Stimulated activated CD8-positive, alpha-beta memory T cell treated with anti-CD3 and anti-CD28 coated beads, Interleukin-2, amount 100 ng/mL, for 48 hours (primary cell): Measurements from ENCODE around the gene PPT1.
A peak's percentile ranks its signal among the peaks of the same experiment; 100 is the strongest.

Experiments
- DNase-seq, 2 donors: peaks; one replicate each; pipeline ENCODE4 v3.0.0-alpha.2; 2020; ENCODE audit warnings: low read depth in 2 of 2

Gene PPT1

GRCh38 chr1:40096977-40097782 is at the start of gene PPT1:
PPT1 (minus strand) TSS chr1:40097252; CDS start chr1:40097238, 14 bp downstream.
- peak; percentile 67 to 72 for DNase-seq

DNA sequence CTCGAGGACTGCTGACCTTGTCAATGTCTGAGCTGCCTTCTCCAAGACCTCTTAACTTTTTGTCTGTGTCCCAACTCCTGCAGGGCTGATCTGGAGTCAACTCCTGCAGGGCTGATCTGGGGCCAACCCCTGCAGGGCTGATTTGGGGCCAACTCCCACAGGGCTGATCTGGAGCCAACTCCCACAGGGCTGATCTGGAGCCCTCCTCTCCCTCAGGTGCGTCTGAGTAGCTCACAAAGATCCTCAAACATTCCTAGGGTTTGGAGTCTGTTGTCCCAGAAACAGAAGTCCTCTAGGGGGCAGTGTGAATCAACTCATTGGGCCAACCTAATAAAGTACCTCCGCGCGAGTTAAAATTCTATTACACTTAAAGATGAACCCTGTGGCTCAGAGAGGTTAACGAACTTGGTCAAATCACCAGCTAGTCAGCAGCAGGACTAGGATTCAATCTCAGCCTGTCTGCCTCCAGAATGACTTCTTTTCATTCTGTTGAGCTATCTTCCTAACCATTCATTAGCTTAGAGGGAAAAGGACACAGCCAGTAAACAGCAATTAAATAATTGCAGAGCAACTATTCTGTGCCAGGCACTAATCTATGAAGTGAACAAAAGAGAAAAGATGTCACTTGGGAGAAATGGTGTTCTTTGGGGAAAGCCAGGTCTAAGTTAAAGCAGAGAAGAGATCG is 47.0 kb upstream of the PPT1 start:
- DNase-seq = peak; percentile 13 to 26

GRCh38 chr1:40141878-40142535 is 45.0 kb upstream of the PPT1 start:
- DNase-seq = no peak

DNA sequence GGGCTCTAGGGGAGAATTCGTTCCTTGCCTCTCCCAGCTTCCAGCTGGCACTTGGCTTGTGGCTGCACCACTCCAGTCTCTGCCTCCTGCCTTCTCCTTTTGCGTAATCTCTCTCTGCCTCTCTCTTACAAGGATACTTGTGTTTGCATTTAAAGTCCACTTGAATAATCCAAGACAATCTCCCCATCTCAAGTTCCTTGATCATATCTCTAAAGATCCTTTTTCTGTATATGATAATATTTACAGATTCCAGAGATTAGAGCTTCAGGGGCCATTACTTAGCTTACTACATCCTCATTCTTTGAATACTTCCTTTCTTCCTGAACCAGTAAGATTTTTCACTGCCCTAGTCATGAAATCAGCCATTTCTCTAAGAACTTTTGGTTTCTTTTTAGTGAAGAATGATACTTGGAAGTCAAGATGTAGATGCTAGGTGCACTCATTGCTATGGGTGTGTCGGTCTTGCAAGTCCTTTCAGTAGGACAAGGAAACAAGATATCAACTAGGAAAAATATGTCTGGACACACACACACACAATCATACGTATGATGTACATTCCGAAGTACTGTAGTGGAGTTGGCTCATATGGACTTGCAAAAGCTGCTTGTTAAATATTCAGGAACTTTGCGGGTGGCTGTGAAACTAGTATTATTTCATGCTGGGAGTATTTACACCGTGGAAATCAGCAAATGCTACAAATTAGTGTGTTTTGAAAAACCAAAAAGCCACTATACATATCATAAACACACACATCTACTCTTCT is 43.3 kb upstream of the PPT1 start:
- no peak for DNase-seq

GRCh38 chr1:40133839-40134238 is 36.8 kb upstream of the PPT1 start:
- no peak for DNase-seq

DNA sequence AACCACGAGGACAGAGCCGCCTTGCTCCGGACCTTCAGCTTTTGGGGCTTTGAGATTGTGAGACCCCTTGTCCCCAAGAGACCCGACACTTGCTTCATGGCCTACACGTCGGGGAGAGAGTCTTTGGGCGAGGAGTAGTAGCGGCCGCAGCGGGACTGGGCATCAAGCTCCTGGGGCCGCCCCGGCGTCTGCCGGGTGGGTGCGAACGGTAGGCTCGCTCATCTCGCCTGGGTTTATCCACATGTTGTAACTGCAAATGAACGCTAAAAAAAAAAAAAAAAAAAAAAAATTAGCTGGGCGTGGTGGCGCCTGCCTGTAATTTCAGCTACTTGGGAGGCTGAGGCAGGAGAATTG is 36.2 kb upstream of the PPT1 start:
- DNase-seq = no peak

DNA sequence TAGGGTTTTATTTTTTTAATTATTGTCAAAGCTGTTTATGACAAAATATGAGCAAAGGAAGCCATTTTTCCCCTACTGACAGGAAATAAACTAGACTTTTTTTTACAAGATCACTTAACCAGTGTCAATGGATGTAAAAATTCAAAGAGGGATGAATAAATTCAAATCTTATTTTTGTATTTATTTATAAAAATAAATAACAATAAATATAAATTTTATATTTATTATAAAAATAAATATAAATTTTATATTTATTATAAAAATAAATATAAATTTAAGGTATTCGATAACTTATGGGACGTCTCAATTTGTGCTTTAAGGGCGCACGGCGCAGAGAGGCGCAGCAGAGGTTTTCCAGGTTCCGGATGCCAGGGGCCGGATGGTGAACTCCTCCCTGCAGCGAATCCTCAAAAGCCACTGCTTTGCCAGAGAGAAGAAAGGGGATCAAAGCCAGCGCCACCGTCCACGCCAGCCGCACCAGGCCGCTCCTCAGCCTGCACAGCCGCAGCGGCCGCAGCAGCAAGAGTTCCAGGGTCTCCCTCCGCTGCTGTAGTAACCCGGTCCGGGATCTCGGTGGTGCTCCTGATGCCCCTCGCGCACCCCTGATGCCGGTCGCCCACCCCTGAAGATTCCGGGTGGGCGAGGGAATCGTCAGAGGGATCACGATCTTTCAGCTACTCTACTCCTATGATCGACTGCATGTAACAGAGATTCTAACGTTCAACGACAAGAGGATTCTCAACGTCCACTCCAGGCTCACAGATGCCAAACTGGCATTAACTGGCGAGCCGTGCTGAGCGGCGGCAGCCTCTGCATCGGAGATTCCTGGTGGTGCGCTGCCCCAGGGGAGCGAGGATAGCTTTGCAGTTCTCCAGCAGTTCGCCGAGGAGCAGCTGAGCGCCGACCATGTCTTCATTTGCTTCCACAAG is 35.6 kb upstream of the PPT1 start:
- DNase-seq = no peak

GRCh38 chr1:40130892-40131291 is 33.8 kb upstream of the PPT1 start:
- DNase-seq = no peak

GRCh38 chr1:40122855-40123254 is 25.8 kb upstream of the PPT1 start:
- no peak for DNase-seq

DNA sequence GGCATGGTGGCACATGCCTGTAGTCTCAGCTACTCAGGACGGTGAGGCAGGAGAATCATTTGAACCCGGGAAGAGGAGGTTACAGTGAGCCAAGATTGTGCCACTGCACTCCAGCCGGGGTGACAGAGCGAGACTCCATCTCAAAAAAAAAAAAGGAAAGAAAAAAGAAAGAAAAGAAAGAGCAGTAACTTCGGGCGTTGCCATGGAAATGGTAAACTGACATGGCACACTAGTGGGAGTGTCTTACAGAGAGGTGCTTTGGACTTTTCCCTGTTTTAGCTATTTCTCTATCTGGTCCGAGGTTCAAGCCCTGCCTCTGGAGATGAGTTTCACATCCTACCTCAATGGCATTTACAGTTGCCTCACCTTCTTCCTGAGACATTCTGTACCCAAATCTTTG is 23.1 kb upstream of the PPT1 start:
- no peak for DNase-seq

GRCh38 chr1:40114400-40114799 is 17.3 kb upstream of the PPT1 start:
- no peak for DNase-seq

GRCh38 chr1:40110389-40110788 is 13.3 kb upstream of the PPT1 start:
- no peak for DNase-seq

DNA sequence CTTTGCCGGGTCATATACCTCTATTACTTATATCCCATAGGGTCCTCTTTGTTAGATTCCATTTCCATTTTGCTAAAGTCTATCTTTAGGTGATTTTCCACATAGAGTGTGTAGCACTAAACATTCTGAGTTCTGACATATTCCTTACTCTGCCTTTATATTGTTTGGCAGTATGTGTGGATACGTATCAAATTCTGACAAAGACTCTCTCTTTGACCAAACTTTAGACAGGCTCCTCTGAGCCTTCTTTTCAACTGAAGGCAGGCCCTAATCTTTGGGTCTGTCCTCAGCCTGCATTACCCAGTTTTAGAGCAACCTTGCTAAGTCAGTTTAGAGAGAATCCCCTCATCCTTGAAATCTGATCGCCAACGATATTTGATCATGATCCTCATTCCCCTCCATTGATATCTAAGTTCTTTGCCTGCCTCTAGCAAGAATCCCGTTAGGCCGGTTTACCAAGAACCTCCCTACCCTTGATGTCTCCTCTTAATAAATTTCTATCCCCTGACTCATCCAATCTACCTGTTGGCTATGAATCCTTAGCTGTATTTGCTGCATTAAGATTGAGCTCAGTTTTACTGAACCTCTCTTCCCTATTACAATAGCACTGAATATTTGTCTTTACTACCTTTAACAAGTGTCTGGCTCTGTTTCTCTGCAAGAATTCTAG is 10.4 kb upstream of the PPT1 start:
- DNase-seq = no peak

DNA sequence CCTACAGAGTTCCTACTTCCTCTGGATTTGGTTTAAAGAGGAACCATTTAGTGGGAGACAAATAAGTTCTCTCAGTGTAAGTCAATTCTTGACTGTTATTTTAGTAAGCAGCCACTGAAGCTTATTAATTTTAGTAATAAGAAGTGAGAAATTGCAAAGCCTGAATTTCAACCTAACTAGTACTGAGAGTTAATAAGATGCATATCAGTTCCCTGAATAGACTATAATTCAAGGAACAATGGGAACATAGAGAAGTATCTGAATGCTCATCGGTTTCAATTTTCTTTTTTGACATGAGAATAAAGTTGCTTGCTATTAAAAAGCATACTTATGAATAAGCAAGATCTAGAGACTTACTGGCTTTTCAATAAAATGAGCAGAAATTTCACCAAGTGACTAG is 8.0 kb upstream of the PPT1 start:
- DNase-seq = no peak

DNA sequence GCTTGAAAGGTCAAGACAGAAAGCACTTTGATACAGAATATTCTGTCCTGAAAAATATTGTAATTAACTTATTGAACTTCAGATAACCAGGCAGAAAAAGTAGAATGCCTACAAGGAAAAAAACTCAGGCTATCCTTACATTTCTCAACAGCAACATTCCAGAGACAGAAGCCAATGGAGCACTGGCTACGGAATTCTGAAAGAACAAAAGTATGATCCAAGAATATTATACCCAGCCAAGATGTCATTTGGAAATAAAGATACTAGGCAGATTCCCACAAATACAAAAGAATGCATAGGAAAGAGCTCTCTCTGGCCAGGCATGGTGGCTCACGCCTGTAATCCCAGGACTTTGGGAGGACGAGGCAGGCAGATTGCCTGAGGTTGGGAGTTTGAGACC is 5.8 kb upstream of the PPT1 start:
- DNase-seq = no peak

GRCh38 chr1:40102038-40102437 is 5.0 kb upstream of the PPT1 start:
- no peak for DNase-seq

DNA sequence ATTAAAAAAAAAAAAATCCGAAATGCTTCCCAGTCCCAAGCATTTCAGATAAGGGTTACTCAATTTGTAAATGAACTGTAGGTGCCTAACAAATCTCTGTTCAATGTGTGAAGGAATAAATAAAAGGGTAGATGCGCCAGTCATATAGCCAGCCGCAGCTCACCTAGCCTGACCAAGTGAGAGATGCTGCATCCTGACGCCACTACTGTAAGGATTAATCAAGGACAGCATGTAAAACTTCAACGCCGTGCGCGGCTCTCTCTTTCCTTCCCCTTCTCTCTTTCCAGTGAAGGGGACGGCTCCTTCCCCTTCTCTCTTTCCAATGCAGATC is 441 bp downstream of the PPT1 start:
- DNase-seq = no peak

DNA sequence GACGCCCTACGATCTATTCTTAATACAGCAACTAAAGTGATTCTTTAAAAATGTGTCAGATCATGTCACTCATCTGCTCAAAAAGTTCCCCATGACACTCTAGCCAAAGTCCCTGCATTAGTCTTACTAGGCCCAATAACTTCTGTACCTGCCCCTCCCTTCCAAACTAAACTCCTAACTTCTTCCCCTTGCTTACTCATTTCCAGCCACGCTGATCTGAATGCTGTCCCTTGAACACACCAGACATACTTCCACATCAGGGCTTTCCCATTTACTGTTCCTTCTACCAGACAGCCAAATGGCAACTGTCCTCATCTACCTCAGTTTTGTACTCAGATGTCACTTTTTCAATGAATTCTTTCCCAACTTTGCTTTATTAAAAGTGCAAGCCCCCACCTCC is 1.2 kb downstream of the PPT1 start:
- DNase-seq = no peak

GRCh38 chr1:40094466-40095110 is 2.5 kb downstream of the PPT1 start:
- no peak for DNase-seq
